GM19025 (cell line): Measurements from ENCODE around the gene PSD.
A peak's percentile ranks its signal among the peaks of the same experiment; 100 is the strongest.

ENCODE experiments used
- ATAC-seq: cut with Tn5 transposase; IDR thresholded peaks from one replicate; pipeline ENCODE4 v1.9.1; 2021; ENCODE audit warnings: mild to moderate bottlenecking, low read depth, moderate library complexity; ENCODE audit not compliant: unreplicated experiment

Gene PSD

GRCh38 chr10:102421757-102422512 is 3.4 kb upstream of the PSD start:
- no peak for ATAC-seq

DNA sequence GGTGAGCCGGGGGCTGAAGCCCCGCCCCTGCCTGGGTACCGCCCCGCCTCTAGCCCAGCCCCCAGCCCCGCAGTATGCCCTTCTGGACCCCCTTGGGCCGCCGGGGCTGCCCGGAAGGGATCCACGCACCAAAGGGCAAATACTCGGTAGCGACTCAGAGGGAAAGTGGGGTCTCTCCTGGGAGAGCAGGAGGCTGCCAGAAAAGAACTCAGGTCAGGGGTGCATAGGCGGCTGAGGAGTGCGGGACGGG is 2.8 kb upstream of the PSD start:
- no peak for ATAC-seq

DNA sequence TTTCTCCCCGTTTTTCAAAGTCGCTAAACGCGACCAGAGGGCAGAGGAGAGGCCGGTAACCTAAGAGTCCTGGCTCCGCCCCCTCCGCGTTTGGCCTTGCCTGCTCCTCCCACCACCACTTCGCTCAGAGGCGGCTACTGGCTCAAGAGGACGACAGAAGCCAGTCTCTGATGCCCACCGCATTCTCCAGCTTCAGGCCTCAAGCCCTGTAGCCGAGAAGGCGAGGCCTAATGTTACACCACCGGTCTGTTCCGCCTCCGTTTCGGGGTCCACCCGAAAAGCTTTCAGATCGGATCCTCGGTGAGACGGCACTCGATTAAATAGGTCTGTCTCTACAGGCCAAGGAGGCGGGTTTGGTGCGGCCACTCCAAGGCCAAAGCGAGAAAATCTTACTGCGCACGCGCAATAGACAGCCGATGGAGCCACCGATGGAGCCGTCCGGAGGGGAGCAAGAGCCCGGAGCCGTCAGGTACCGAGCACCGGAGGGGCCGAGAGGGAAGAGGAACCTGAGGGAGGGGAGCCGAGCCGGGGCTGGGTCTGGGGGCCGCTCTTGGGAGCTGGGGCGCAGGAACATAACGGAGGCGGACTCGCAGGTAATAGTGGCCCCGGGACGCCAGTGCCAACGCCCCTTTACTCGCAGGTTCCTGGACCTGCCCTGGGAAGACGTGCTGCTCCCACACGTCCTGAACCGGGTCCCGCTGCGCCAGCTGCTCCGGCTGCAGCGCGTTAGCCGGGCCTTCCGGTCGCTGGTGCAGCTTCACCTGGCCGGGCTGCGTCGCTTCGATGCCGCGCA is 2.3 kb upstream of the PSD start, which contains the start of gene FBXL15:
FBXL15 (plus strand) TSS at position 123 of the 793 bp plus-strand sequence; CDS start at position 417, 294 bp downstream.
- ATAC-seq = peak; percentile 75

DNA sequence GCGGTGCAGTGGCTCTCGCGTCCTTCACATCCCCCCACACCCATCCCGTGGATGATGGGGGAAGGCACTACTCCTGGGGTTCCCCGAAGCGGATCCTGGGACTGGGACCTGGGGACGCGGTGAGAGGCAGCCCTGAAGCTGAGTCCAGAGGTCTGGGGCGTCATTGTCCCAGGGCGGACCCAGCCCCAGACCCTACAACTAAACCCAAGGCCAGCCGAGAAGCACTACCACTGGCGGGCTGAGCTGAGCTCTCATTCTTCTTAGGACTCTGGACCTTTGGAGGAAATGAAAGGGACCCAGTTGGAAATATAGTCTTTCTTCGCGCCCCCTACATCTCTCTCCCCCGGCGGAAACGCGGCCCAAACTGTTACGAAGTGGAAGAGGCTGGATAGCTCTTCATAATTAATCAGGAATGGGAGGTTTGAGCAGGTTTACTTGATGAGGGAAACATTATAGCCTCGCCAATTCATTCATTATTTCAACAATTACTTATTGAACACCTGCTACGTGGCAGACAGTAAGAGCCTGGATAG is 1.7 kb upstream of the PSD start:
- ATAC-seq = no peak

GRCh38 chr10:102419269-102420180 is 940 bp upstream of the PSD start:
- no peak for ATAC-seq

DNA sequence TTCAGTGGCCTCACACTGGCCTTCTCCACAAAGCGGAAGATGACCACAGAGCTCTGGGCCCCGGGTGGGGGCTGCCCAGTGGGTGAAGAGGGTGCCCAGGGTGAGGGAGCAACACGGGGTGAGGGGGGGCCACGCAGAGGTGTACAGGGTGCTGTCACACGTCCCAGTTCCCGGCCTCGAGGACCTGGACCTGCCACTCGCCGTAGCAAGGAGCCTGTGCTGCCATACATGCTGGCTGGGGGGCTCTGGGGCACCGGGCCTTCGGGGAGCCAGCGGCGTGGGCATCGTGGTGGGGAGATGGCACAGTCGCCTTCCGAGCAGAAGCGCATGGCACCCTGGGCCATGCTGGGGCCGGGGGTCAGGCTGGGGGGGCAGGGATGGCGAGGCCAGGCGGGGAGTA is 1.9 kb downstream of the PSD start:
- ATAC-seq = no peak

DNA sequence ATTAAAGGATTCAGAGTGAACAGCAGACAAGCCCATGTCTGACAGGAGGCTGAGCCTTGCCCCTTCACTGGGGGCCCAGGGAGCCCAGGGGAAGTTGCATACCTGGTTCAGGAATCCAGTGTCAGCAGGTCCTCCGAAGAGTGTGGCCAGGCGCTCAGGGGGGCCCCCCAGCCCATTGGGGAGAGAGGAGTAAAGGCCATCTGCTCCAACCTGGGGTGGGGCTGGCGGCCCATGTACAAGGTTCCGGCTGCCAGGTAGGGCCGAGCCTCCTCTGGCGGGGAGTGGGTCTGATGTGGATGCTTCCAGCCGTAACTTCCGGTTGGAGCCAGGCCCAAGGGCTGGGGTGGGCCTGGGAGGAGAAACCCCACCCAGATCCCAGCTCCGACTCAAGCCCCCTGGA is 2.3 kb downstream of the PSD start:
- ATAC-seq = no peak

GRCh38 chr10:102414749-102415148 is 3.8 kb downstream of the PSD start:
- ATAC-seq = no peak

- no peak for ATAC-seq
These were observed 4.6 kb downstream of the PSD start for GRCh38 chr10:102413806-102414561.

DNA sequence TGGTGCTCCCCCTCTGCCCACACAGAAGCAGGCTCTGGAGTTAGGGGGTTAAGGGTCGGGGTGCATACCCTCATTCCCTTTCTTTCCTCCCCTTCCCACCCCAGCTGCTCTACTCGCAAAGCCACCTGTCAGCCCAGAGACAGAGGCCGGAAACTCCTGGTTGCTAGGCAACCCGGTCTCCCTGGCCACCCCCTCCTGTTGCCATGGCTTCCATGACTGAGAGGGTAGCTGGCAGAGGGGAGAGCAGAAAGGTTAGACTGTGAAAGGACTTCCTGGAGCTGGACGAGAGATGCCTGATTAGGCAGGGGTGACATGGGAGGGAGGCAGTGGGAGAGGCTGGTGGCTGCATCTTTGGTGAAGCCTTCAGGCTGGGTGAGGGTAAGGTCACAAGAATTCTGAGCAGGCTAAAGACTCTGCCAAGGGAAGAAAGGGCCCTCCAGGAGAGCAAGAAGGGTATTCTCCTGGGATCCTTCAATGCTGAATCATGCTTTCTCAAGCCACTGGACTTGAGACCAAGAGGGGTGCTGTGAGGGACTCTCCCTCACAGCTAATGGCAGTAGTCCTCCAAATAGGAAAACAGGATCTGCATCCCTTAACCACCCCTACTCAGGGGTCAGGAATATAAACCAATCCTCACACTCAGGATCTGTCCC is 5.4 kb downstream of the PSD start:
- ATAC-seq = no peak

DNA sequence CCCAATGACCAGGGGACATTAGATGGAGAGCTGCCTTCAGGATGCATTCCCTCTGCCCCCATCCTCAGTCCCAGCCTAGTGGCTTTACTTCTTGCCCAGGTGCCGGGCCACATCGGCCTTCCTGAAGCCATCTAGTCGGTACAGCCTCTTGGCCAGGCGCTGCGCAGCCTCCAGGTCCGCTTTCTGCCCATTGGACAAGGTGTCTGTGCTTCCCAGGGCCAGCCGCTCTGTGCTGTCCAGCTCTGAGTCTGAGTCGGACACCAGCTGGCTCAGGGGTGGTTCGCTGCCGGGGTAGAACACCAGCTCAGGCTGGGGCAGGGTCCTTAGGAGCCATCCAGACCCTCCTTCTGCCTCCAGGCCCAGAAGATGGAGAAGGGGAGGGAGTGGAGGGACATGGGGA is 6.3 kb downstream of the PSD start:
- no peak for ATAC-seq

- no peak for ATAC-seq
These were observed 7.0 kb downstream of the PSD start for GRCh38 chr10:102411341-102412255.

- no peak for ATAC-seq
These were observed 8.0 kb downstream of the PSD start for GRCh38 chr10:102410429-102411073.

- no peak for ATAC-seq
These were observed 8.8 kb downstream of the PSD start for GRCh38 chr10:102409604-102410428.

DNA sequence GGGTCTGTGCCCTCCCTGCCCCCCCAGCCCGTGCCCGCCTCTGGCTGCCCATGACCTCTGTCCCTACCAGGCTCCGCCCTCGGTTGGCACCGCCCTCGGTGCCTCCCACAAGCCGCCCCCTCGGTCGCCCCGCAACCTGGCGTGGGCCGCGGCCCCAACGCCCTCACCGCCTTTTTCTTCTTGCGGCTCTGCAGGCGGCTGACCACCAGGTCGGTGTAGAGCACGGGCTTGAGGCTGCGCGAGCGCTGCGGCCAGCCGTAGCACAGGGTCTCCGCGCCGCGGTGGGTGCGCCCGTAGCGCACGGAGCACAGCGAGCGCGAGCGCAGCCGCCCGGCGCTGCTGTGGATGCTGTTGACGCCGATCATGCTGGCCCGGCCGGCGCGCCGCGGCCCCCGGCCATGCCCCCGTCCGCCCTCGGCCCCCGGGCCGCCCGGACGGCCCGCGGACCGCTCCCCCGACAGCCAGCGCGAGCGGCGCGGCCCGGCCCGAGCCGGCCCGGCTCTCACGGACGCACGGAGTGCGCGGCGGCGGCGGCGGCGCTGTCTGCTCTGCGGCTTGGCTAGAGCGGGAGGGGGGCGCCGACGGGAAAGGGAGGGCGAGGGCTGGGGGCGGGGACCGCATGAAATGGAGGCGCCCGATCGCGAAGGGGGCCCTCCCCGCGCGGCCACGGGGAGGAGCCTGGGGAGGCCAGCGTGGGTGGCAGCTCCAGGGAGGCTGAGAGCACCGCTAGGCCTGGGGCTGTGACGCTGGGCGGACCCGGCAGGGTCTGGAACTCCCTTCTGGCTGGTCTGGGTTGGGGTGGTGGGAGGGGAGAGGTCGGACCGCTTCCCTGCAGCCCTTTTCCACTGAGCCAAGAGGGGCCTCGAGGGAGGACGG is 9.6 kb downstream of the PSD start:
- ATAC-seq = no peak

DNA sequence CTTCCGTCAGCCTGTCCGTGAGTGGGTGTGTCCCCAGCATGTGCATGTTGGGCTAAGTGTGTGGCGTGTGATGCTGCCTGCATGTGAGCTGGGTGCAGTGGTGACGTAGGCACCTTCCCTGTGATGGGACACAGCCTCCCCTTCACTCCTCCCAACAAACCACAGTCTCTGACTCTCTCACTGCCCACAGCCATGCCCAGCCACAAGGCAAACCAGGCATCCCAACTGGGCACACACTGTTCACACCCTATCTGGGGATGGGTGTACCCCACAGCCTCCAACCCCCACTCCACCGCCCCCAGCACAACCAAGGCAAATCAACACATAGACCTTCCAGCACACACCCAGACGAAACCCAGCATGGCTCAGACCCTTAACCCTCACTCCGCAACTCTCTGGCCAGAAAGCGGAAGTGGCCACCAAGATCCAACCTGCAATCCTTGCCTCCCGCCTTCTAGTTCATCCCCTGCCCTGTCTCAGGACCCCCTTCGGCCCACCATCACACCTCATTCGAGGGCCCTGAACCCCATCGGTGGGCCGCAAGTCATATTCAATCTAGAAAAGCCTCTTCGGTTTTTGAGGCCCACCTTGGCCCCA is 10.4 kb downstream of the PSD start:
- no peak for ATAC-seq
